Measurements from ENCODE around the gene WNT4.

WNT4 gene

DNA sequence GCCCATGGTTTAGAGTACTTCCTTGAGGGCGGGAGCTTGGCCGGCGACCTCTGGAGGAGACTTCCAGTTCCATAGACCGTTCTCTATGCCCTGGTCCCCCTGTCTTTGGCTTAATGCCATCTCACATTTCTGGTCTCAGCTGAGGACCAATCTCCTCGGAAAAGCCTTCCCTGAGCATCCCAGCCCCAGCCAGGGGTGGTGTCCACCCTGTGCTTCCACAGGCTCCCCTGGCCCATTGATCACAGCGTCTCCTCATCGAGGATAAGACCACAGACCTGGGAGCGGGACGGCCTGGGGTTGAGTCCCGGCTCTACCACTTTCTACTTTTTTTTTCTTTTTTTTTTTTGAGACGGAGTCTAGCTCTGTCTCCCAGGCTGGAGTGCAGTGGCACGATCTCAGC is 14.5 kb downstream of the WNT4 start:
- DNase-seq: no peak

DNA sequence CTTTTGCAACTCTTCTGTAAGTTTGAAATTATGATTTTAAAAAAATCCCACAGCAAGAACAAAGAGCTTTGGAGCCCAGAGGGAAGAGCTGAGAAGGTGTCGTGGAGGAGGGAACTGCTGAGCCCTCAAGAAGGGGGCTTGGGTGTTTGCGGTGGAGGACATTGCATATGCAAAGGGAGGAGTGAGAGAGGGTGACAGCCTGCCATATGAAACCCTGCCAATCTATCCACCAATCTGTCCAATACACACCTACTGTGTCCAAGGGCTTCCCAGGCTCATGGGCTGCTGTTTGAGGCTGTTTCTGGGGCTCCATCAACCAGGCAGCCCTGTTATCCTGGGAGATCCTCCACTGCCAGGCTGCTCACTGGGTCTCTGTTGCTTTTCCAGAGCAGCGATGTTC is 15.2 kb downstream of the WNT4 start:
- no peak for DNase-seq

DNA sequence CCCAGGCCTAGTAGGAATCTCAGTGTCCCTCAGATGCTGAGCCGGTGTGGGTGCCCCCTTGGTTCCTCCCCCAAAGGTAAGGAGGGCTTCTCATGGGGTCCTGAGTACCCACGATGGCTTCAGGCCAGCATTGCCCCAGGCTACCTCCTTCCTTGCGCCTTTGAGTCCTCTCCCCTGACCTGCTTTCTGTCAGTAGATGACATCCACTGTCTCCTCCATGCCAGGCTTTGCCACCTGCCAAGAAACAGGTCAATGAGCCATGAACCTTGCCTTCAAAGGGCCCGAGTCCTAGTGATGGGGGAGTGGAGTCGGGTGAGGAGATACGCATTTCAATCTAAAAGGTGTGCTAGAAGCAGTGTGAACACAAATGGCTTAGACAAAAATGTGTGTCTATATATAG is 15.6 kb downstream of the WNT4 start:
- DNase-seq: no peak

DNA sequence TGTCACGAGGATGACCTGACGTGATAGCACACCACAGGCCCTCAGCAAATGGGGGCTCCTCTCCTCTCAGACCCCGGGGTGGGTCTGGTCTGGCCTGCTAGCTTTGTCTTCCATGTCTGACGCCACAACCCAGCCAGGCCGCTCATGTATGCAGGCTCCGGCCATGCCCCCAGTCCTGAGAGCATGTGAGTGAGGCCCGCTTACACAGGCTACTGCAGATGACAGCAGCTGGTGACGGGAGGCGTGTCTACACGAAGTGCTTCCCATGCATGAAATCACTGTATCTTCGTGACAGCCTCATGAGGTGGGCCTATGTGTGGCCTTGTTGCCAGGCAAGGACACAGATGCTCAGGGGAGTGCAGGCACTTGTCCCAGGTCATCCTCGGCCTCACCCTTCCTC is 16.4 kb downstream of the WNT4 start:
- DNase-seq: no peak

DNA sequence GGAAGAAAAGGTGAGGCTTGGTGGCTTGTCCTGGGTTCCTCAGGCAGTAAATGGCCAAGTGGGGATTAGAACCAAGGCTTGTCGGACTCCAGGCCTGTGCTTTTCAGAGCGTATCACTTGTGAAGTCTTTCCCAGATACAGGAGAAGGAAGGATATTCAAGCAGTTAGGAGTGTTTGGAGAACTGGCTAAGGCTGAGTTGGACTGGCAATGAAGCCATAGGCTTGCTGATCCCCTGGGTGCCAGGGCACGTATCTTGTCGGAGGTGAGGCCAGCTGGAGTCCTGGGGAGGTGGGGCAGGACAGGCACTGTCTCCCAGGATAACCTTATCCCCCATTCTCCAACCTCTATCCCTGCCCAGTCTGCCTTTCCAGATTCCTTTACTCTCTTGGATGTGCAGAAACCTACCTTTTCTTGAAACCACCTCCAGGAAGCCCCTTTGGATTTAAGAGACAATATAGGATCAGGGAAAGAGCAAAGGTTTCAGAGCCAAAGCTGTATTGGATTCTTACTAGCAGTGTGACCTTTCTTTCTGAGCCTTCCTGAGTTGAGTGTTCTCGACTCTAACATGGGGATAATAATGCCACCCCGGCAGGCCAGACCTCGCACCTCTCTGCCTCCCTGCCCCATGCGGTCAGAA is 18.2 kb downstream of the WNT4 start:
- no peak for DNase-seq

DNA sequence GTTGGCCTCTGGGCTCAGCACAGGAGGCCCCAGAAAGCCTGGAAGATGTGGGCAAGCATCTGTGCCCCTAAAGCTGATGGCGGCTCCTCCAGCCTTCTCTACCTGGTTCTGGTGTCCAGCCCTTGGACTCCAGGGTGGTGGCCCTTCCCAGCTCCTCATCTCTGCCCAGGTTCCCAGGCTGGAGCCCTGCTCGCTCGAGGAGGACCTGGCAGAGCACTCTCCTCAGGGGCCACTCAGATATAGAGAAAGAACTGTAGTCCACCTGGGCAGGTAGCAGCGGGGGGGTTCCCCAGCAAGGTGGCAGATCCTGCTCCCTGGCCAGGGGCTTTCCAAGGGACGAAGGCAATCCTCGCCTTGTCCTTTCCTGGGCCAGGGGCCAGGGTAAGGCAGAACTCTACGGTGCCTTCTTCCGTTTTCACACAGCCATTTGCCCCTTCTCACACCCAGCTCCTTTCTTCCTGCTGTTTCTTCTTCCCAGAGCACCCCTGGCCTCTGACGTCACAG is 18.9 kb downstream of the WNT4 start:
- no peak for DNase-seq

DNA sequence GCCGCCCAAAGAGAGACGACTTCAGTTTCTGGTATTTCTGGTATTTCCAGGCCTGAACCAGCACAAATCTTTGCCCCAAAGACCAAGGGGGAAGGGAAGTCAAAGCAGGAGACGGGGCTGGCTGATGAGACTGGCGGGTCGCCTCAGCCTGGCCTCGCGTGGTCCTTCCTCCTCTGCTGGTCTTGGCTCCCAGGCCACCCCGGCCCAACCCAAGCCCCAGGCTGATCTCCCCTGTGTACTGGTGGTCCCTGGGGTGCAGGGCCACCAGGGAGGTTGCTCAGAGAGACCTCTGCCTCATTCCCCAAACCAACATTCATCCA is 19.9 kb downstream of the WNT4 start:
- no peak for DNase-seq

DNA sequence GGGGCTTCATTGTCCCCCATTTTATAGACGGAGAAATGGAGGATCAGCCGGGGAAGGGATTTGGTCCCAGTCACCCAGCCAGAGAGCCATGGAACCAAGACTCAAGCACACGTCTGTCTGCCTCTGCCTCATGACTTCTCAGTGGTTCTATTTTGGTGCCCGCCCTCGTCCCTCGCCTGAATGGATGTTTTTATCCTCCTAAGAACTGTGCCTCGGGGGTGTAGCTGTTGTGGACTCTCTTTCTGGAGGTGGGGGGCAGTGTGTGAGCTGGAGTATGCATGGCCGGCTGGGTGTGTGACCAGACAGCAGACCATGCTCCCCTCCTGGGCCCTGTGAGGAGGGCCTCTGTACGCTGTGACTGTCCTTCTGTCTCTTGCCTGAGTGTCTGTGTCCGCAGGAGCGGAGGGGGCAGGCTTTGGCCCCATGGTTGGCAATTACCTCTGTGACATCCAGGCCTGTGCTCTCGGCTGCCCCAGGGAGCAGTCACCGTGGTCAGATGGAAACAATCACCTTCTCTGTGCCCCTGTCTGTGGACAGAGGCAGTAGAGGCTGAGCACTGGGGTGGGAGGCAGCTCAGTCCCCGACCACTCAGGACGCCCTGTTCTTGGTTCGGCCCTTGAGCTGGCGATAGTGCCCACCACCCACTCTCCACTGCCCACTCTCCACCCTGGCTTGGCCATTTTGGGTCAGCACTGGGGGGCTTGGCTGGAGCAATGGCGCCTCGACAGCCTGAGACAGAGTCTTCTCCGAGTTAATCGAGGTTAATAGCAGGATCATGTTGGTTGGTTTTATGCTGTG is 20.4 kb downstream of the WNT4 start:
- DNase-seq: no peak

DNA sequence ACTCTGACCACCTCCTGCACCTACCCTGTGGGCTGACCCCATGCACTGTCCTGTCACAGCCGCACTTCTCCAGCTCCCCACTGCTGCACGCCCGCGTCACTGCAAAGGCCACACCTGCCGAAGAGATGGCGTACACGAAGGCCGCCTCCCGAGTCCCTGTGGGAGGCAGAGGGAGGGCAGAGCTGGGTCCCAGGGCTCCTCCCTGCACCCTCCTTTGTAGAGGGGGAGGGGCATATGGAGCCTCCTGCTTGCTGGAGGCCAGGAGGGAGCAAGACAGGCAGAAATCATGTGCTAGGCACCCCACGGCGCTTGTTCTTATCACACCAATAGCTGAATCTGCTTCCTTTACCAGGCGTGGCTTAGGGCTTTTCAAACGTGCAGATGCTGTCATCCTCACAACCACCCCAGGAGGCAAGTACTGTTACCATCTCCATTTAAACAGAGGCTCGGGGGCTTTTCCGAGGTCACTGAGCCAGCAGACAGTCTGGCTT is 21.4 kb downstream of the WNT4 start:
- DNase-seq: no peak

DNA sequence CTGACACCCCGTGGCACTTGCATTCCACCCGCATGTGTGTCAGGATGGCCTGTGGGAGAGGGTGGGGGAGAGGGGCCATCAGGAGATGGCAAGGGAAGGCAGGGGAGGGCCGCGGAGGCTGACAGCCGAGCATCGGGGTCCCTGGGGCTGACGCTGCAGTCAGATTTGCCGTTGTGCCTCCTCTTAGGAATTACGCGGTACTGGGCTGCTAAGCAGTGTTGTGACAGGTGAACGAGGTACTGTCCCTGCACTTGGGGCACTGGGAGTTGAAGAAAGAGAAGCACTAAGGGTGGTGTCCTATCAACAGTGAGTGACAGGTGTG is 22.5 kb downstream of the WNT4 start:
- DNase-seq: no peak

DNA sequence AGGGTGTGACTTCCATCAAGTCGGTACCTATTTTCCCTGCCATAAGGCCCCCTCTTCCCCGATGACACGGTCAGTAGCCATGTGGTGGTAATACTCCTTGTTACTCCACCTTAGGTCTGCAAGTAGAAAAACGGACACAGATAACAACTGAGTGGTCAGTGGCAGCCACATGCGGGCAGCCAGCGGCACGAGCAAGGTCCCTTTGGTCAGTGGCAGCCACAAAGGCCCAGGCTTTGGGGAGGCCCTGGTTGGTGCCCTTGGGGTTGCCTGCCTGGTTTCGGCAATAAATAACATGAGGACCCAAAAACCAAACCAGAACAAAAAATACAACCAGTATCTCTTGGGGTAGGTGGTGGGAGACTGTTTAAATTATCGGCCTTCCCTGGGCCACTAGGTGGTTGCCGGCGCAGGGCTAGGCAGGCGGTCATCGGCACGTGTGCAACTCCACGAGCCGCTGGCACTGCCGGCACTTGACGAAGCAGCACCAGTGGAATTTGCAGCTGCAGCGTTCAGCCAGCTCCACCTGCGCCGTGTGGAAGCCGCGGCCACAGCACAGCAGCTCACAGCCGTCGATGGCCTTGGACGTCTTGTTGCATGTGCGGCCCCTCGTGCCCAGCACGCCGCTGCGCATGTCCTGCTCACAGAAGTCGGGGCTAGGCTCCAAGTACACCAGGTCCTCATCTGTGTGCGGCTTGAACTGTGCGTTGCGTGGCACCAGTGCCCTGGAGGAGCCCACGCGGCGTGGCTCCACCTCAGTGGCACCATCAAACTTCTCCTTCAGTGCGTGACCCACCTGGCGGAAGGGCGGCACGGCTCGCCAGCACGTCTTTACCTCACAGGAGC is 23.1 kb downstream of the WNT4 start:
- DNase-seq: no peak

DNA sequence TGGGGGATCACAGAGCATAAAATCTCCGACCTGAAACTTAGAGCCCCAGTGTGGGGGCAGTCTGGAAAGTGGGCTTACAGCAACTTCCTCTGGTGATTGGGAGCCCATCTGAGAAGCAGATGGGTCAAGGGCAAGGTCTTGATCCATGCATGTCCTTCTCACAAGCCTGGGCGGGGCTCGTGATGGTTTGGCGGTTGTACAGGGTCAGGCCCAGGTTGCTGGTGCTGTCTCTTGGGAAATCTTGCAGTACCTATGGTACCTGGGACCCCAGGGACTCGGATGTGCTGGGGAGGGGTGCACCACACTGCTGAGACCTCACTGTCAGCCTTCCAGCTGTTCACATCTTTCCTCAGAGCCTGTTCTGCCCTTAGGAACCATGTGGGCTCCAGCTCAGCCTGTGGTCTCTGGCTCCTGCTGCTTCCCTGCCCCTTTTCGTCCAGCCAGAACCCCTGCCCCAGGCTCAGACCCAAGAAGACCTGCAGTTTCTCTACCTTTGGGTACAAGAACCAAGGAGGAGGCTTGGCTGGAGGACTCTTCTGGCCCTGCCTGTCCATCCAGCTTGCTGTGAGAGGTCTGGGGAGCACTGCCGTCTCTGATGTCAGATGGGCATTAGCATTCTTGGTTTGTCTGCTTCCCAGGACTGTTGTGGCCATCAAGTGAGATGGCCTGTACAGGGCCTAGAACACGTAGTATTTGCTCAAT is 24.5 kb downstream of the WNT4 start:
- DNase-seq: no peak

DNA sequence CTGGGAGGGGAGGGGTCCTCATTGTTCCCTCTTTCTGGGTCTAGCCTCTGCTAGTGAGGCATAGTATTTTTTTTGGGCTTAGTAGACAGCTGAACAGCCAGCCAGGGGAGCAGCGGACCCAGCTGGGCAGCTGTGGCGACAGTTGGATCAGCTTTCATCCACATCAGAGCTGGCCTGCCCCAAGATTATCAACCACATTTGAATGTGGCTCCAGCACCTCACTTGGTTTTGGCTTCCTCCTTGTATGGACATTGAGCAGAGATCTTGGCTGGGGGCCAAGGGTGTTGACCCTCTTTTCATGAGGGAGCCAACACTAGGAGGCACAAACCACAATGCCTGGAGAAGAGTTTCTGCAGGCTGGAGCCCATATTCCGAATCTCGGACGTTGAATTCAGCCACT is 25.0 kb downstream of the WNT4 start:
- DNase-seq: no peak

DNA sequence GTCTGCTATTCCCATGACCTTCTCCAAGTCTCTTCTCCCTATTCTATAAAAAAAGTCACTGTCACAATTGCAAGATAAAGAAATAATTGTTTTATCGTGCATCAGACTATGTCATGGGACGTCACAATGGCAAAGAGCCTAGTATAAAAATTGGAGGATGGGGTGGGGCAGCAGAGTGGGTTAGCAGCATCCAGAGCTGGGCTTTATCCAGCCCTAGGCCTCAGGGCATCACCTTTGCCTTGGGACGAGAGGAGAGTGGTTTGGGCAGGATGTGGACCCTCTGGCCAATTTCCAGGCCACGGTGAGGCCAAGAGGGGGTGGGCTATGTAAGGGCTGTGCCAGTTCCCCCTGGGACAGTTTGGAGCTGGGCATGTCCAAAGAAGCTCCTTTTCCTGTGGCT is 25.7 kb downstream of the WNT4 start:
- DNase-seq: no peak

DNA sequence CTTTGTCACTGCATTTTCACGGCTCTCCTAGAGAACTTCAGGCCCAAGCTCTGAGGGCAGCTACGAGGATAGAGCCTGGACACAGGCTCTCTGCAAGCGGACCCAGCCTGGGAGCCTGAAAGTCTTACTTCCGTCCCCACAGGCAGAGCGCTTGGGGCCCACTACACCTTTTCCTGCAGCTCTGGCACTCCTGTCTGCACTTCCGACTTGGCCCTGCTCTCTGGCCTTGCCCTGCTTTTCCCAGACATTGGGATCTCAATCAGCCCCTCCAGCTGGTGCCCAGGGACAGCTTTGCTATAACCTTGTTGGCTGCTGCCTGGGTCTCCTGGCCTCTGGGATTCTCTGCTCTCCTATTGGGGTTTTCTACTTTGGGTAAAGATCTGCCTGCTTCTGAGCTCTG is 27.6 kb downstream of the WNT4 start:
- DNase-seq: no peak

DNA sequence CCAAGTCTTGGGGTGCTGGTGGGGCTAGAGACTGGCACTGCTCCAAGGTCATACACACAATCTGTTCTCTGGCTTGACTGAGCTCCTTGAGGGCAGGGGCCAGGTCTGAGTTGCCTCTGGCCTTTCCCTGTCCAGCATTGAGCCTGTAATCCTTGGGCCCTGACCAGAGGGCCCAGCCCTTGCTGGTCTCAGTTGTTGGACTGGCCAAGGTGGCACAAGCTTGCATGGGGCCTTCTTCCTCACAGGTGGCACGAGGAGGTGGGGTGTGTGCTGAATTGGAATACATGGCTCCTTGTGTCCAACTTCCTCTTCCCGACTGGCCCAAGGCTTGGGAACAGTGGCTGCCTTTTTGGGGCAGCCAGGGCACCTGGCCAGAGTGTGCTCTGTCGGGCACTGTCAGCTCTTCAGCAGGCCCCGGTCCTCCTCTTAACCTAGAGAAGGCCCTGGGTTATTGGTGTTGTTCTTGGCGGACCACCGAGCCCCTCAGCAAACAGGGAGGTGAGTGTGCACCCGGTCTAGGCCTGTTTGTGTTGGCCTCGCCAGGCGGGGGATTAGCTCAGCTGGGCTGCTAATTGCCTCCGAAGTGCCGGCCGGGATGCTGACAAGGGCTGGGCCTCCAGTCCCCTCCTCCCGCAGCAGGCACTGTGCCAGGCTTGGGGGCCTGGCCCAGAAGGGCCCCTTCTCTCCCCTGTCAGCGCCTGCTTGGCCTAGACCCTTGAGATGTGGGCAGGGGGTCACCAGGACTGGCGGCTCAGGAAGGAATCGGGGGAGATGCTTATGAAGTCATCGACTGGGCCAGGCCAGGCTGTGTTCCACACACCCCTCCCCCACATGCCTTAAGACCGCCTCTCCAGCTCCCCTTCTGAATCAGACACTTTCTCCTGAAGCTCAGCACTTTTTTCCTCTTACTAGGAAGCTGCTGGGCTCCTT is 28.5 kb downstream of the WNT4 start:
- no peak for DNase-seq

DNA sequence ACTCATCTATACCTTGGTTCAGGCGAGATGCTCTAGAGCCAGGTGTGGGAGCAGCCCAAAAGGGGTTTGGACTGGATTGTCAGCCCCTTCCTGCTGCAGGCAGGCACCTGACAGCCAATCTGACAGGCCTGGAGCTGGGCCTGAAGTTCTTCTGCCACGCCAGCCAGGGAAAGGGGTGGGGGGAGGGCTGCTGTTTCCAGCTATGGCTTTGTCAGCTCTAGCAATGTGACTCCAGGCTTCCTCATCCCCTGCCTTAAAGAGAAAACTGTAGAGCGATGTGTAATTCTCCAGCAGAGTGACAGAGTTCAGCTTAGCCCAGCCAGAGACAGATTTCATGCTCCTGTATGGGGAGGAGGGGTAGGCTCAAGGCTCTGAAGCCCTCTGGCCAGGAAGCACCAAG is 30.3 kb downstream of the WNT4 start:
- DNase-seq: no peak

DNA sequence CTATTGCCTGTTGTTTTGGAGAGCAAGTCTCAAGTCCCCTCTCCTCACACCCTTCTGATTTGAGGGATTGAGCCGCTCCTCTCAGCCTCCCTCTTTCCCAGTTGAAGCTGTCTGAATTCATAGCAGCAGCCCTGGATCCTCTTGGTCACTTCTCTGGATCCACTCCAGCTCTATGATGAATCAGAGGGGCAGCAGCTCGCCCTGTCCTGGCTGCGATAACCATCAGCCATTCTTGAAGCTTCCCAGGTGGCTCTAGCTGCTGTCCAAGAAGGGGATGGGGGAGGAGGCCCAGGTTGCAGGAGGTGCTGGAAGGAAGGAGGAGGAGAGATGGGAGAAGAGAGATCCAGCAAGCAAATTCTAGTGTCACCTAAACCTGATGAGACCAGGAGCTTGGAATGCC is 31.3 kb downstream of the WNT4 start:
- no peak for DNase-seq

DNA sequence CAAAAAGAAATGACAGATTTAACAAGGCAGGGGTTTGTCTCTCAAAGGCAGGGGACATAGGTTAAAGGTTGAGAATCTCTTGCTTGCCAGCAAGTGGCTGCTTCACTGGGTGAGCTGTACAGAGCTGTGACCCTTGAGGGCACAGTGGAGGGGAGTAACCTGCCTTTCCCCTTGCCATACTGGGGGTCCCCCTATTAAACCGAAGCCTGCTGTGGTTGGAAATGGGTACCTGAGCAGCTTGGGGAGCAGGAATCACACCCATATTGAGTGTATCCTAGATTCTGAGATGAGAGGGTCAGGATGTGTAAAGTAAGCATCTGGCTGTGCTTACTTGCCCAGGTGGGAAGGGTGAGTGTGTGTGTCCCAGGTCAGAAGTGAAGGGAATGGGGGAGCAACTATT is 31.8 kb downstream of the WNT4 start:
- no peak for DNase-seq

DNA sequence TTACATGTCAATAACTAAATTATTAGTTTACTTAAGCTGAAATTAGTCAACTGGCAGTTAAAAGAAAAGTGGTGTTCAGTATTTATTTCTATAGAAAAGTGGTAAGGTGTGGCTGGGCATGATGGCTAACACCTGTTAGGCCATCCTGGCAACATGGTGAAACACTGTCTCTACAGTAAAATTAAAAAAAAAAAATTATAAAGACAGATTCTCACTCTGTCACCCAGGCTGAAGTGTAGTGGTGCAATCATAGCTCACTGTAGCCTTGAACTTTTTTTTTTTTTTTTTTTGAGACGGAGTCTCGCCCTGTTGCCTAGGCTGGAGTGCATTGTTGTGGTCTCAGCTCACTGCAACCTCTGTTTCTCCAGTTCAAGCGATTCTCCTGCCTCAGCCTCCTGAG is 32.9 kb downstream of the WNT4 start:
- no peak for DNase-seq

DNA sequence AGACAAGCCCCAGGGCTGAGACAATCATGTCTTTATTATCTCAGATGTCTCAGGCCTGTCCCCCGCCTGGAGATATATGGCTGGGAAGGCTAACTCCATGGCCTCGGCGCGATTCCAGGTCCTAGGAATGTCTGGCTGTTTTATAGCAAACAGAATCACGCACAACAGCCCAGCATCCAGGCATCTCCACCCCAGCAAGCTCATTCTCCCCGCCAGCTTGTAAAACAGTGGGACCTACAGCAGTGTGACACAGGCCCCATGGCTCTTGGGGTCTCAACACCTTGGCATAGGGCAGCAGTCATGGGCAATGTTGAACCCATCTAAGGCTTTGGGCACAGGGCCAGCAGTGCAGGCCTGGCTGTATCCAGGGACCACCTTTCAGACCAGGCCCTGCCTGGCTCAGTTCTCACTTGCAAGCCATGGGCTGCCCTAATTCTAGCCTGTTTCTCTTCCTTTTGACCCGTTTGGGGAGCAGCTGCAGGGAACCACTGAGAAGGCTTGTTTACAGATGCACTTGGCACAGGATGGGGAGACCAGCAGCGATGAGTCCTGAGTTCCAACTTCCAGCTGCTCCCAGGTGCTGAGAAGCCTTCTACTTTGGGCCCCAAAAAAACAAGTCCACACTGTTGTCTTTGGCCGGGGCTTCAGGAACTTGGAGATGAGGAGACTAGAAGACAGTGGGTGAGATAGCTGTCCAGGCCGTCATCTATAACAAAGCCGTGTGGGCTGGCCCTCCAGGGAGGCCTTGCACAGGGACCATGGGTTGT is 34.4 kb downstream of the WNT4 start:
- DNase-seq: no peak

All from stimulated activated CD4-positive, alpha-beta T cell treated with anti-CD3 and anti-CD28 coated beads, Interleukin-1b, Interleukin-23, amount 100 ng/mL, for 48 hours (primary cell).